Panc1 (cell line): ENCODE data around the gene ANXA6. TPM values are rescaled to one million over a fixed set of nuclear protein-coding genes. Genes with fewer than 3 reads are reported as not detected.

ENCODE experiments used
- ATAC-seq: fragments of 200-7000 bp; cut with Tn5 transposase; 2 replicates; pipeline ENCODE4 v1.9.1; 2020; ENCODE audit warnings: mild to moderate bottlenecking, moderate library complexity
- BruUV-seq: library from RNA; stranded (reverse); fragments of 400-500 nt; replicated peaks from 2 replicates; lab custom pipeline; 2021; lab: Mats Ljungman, UMichigan
- CTCF ChIA-PET: fragments of 300-600 bp; sonication (Branson Sonifier 250); formaldehyde crosslinking; loops from one replicate; lab custom pipeline; 2022; ENCODE audit warnings: antibody characterized with exemption; lab: Charles Lee
- POLR2A ChIA-PET: fragments of 300-600 bp; sonication (Branson Sonifier 250); formaldehyde crosslinking; loops from one replicate; lab custom pipeline; 2022; ENCODE audit warnings: antibody characterized with exemption; lab: Charles Lee
- DNase-seq: peaks from one replicate; pipeline ENCODE4 v3.0.0-alpha.2; 2010; ENCODE audit warnings: low read depth, low spot score
- H3K27ac ChIP-seq: 2 replicates; pipeline ENCODE4 v1.5.1; 2011; ENCODE audit warnings: mild to moderate bottlenecking, low read length, inconsistent platforms
- H3K27me3 ChIP-seq: fragments of 200-500 bp; sonication (Bioruptor generic); 2 replicates; pipeline ENCODE4 v1.6.0; 2014; ENCODE audit warnings: low read length, inconsistent platforms; ENCODE audit not compliant: control insufficient read depth, insufficient read depth
- H3K36me3 ChIP-seq: fragments of 200-500 bp; sonication (Bioruptor generic); 2 replicates; pipeline ENCODE4 v1.5.1; 2014; ENCODE audit warnings: inconsistent platforms, mild to moderate bottlenecking, low read length, moderate library complexity; ENCODE audit not compliant: control insufficient read depth, insufficient read depth
- H3K4me1 ChIP-seq: 2 replicates; pipeline ENCODE4 v1.5.1; 2011; ENCODE audit warnings: inconsistent platforms, mild to moderate bottlenecking, low read length, moderate library complexity; ENCODE audit not compliant: control insufficient read depth, insufficient read depth
- H3K4me3 ChIP-seq, 2 experiments: 2 replicates each; pipeline ENCODE4 v1.5.1; 2011 to 2012; ENCODE audit warnings: low read depth in 2 of 2, low read length in 2 of 2, mild to moderate bottlenecking in 2 of 2, inconsistent platforms in 1 of 2, moderate library complexity in 1 of 2
- H3K9me3 ChIP-seq: fragments of 200-500 bp; sonication (Bioruptor generic); 2 replicates; pipeline ENCODE4 v1.5.1; 2014; ENCODE audit warnings: low read depth, mild to moderate bottlenecking, inconsistent platforms, low read length, moderate library complexity; ENCODE audit not compliant: control insufficient read depth, insufficient read depth
- CTCF ChIP-seq: fragments of 450-650 bp; IDR thresholded peaks from 2 replicates; pipeline ENCODE4 v1.5.1; 2017; ENCODE audit warnings: mild to moderate bottlenecking
- POLR2AphosphoS5 ChIP-seq: IDR thresholded peaks from 2 replicates; pipeline ENCODE4 v1.6.1; 2012; ENCODE audit warnings: mild to moderate bottlenecking, low read depth, low read length, moderate library complexity
- REST ChIP-seq, 2 experiments: IDR thresholded peaks; 2 replicates each; pipeline ENCODE4 v1.6.1; 2011 to 2012; ENCODE audit warnings: low read depth in 2 of 2, control low read depth in 1 of 2, low read length in 1 of 2, mild to moderate bottlenecking in 1 of 2, moderate library complexity in 1 of 2; ENCODE audit not compliant: insufficient read depth in 1 of 2
- SIN3A ChIP-seq: IDR thresholded peaks from 2 replicates; pipeline ENCODE4 v1.6.1; 2012; ENCODE audit warnings: low read depth, mild to moderate bottlenecking, low read length, moderate library complexity, borderline replicate concordance; ENCODE audit not compliant: insufficient read depth
- TCF7L2 ChIP-seq: IDR thresholded peaks from 2 replicates; pipeline ENCODE4 v1.6.1; 2011; ENCODE audit warnings: mild to moderate bottlenecking, low read depth, low read length, inconsistent platforms
- in situ Hi-C: cut with HindIII; loops from 2 replicates; pipeline ENCODE4 v1.10.0; 2016; ENCODE audit warnings: low sequenced_read_pairs, low pct_unique_long_range_greater_than_20kb
- intact Hi-C: fragments of 100-400 bp; cut with micrococcal nuclease; formaldehyde crosslinking; loops from one replicate; pipeline ENCODE4 v1.10.0; 2022; ENCODE audit not compliant: unreplicated experiment
- total RNA-seq: library from RNA; stranded (reverse); gene quantifications from one replicate; pipeline ENCODE4 v1.2.1, GENCODE V29; 2021; ENCODE audit not compliant: unreplicated experiment

Gene ANXA6
- total RNA-seq, 1 experiment from 2014 or later, result 60.0 TPM

GRCh38 chr5:151195622-151196021 is 38.0 kb upstream of the ANXA6 start:
- Histone ChIP-seq H3K27me3 (no peaks in the 10 kb centered on the region), H3K4me1 (no peaks in the 10 kb centered on the region), H3K36me3 (no peaks in the 10 kb centered on the region), H3K27ac (no peak overlapping the region), H3K4me3 (no peak overlapping the region), H3K9me3 (no peaks in the 10 kb centered on the region)
- ATAC-seq (no peak), DNase-seq (no peak)
- TF ChIP-seq CTCF (no peak), TCF7L2 (no peak)
- no TSS peak for BruUV-seq
- intact Hi-C loops, result no loop called here
- ChIA-PET CTCF (no interaction called here), POLR2A (no interaction called here)
- in situ Hi-C loops, result no loop called here

- BruUV-seq, result no TSS peak
- H3K4me1 ChIP-seq, result no peaks in the 10 kb centered on the region
- ChIA-PET POLR2A (no interaction called here), CTCF (interaction anchor here (0.6 kb wide), 1 partner anchor 84 kb away, joined by 3 read pairs; no protein-coding TSS in a partner anchor)
- no peak overlapping the region for H3K4me3 ChIP-seq
- in situ Hi-C loops (no loop called here), intact Hi-C loops (no loop called here)
- ATAC-seq, result no peak
- H3K36me3 ChIP-seq, result no peaks in the 10 kb centered on the region; the same call in 1 of the 2 replicates
- no peaks in the 10 kb centered on the region for H3K27me3 ChIP-seq
- DNase-seq, result no peak
- H3K27ac ChIP-seq, result no peak overlapping the region
- H3K9me3 ChIP-seq, result peaks cover 10% of the 10 kb centered on the region
- no peak for TF ChIP-seq CTCF
- TF ChIP-seq SIN3A, result no peak
- TF ChIP-seq TCF7L2, result no peak
- no peak for TF ChIP-seq POLR2AphosphoS5
- TF ChIP-seq REST (IDR thresholded peaks at IDR 0.05; ENCODE audit: insufficient read depth in 1 of 2, low read depth in 2 of 2, low read length in 1 of 2), result no peak
Measured at GRCh38 chr5:151192626-151193025, 35.0 kb upstream of the ANXA6 start.
